B cell (primary cell): Measurements from ENCODE around the gene AOC3.

Source experiments
- EZH2 ChIP-seq: IDR thresholded peaks from 2 replicates; pipeline ENCODE4 v1.6.1; 2012; ENCODE audit warnings: borderline replicate concordance, low read depth, mild to moderate bottlenecking, moderate library complexity, low read length; ENCODE audit not compliant: insufficient read depth, poor library complexity, severe bottlenecking
- TF ChIP-seq, protein P1 (sequence below): fragments of 200-600 bp; IDR thresholded peaks from one replicate; pipeline ENCODE4 v1.8.0; 2022; ENCODE audit warnings: antibody characterized with exemption, mild to moderate bottlenecking

DNA sequence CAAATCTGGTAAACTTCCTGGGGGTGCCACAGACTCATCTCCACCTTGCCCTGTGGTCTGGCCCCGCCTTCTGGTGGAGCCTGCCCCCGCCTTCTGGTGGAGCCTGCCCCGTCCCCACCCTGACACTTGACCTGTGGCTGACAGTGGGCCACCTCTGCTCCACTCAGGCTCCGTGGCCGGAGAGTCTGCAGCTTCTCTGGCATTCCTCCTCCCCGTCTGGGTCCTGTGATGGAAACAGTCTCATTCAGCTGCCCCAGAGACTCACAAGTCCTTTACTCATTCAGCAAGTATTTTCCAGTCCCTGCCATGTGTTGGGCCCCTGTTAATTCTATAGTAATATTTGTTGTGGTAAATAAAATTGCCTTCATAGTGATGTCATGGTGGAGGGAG, 28.6 kb downstream of the AOC3 start:
- TF ChIP-seq, protein P1, sequence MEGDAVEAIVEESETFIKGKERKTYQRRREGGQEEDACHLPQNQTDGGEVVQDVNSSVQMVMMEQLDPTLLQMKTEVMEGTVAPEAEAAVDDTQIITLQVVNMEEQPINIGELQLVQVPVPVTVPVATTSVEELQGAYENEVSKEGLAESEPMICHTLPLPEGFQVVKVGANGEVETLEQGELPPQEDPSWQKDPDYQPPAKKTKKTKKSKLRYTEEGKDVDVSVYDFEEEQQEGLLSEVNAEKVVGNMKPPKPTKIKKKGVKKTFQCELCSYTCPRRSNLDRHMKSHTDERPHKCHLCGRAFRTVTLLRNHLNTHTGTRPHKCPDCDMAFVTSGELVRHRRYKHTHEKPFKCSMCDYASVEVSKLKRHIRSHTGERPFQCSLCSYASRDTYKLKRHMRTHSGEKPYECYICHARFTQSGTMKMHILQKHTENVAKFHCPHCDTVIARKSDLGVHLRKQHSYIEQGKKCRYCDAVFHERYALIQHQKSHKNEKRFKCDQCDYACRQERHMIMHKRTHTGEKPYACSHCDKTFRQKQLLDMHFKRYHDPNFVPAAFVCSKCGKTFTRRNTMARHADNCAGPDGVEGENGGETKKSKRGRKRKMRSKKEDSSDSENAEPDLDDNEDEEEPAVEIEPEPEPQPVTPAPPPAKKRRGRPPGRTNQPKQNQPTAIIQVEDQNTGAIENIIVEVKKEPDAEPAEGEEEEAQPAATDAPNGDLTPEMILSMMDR = no peak
- TF ChIP-seq EZH2 = no peak
